Measurements from ENCODE around the gene PHPT1.

Gene PHPT1

GRCh38 chr9:136825295-136826187, 23.7 kb upstream of the PHPT1 start:
- FAIRE-seq = no peak
- TF ChIP-seq CTCF (IDR thresholded peaks at IDR 0.05; ENCODE audit: insufficient read depth, missing control alignments) = no peak

GRCh38 chr9:136826188-136826541, 23.0 kb upstream of the PHPT1 start:
- DNase-seq (ENCODE audit: insufficient read length, low spot score) (no peak), FAIRE-seq (no peak)
- no peak for TF ChIP-seq CTCF (IDR thresholded peaks at IDR 0.05; ENCODE audit: insufficient read depth, missing control alignments)

More at GRCh38 chr9:136825295-136826187, 23.7 kb upstream of the PHPT1 start:
- DNase-seq (ENCODE audit: insufficient read length, low spot score) = no peak

DNA sequence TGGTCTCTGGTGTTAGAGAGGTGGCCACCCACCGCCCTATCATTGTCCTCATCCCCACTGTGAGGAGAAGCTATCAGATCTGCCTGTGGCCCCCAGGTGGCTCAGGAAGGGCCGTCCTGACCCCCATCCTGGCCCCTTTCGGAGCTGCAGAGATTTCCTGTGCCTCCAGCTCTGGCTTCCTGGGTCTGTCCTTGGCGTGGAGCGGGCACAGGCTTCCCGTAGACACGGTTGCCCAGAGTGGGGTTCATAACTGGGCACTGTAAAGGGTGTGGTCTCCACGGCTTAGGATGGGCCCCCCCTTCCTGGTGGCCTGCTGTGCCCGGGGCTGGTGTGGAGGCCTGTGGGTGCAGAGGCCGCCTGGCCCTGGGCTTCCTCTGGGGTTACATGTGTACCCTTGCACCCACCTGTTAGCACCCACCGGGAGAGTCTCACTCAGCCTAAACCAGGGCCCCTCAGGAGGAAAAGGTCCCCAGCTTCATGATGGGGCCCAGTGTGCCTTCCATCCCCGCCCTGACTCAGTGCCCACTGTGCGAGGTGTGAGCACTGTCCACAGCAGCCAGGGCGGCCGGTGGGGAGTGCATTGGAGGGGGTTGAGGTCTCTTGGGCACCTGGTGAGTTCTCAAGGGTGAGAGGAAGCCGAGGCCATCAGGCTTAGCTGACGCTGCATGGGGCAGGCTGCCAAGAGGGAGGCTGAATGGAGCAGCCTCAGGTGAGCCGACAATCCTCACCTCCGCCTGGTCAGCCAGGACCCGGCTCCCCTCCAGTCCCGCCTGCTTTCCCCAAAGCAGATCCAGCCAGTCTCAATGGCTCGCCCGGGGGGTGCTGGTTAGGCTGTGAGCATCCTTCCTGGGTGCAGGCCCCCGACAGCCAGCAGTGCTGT, 22.3 kb upstream of the PHPT1 start:
- FAIRE-seq (no peak), DNase-seq (ENCODE audit: insufficient read length, low spot score) (no peak)
- no peak for TF ChIP-seq CTCF (IDR thresholded peaks at IDR 0.05; ENCODE audit: insufficient read depth, missing control alignments)

DNA sequence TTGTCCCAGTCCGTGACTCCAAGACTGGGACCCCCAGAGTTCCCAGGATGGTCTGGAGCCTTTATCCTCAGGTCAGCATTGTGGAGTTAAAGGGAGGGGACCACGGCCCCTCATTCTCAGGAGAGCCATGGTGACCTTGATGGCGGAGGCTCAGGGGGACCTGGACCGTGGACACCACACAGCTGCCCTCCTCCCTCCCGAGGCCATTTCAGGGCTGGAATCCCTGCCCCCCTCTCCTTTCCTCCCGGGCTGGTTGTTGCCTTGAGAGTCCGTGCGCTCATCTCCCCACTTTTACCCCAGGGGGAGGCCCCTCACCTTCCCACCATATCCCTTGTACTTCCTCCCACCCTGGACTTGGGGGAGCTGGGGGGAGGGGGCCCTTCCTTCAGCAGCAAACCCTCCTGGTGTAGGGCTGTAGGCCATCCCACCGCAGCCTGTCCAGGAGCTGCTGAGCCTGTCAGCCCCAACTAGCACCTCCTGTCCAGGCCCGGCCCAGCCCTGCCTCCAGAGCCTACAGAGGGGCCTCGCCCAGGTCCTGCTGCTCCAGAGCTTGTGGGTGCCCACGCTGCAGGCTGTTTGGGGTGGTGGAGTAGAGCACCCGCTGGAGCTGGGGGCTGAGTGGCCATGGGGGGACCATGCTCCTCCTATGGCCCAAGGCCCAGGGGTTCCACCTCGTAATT, 21.3 kb upstream of the PHPT1 start:
- no peak for TF ChIP-seq CTCF (IDR thresholded peaks at IDR 0.05; ENCODE audit: insufficient read depth, missing control alignments)
- no peak for DNase-seq (ENCODE audit: insufficient read length, low spot score)
- FAIRE-seq = no peak

DNA sequence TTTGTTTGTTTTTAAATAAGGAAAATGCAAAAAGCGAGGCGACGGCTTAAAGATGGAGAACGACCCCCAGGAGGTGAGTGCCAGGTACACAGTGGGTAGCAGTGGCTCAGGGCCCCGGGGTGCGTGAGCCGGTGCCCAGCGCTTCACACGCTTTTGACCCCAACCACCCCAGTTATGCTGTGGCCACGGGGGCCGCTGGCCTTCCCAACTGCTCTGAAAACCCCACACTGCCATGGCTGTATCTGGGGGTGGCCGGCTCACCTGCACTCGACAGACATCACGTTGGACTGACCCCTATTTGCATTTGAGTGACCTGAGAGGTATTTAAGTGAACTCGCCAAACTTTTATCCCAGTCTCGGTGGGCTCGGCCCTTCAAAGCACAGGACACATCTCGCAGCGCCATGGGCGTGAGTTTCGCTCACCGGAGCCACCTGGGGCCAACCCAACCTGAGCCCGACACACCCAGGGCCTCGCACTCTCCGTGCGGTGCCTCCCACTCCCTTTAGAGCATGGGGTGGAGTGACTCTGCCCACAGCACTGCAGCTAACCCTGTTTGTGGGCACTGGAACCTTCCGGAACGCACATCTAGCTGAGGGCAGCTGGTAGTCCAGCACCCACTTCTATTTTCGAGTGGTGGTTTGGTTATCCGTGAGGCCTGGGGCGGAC, 20.6 kb upstream of the PHPT1 start:
- TF ChIP-seq CTCF (IDR thresholded peaks at IDR 0.05; ENCODE audit: insufficient read depth, missing control alignments) = no peak
- DNase-seq (ENCODE audit: insufficient read length, low spot score) (no peak), FAIRE-seq (no peak)

GRCh38 chr9:136829412-136829811, 19.8 kb upstream of the PHPT1 start:
- FAIRE-seq (no peak), DNase-seq (ENCODE audit: insufficient read length, low spot score) (no peak)
- no peak for TF ChIP-seq CTCF (IDR thresholded peaks at IDR 0.05; ENCODE audit: insufficient read depth, missing control alignments)

Measured in D721Med (cell line).